ENCODE data around the gene CBX8.

Gene CBX8

GRCh38 chr17:79790805-79791734 is 5.8 kb downstream of the CBX8 start:
- TF ChIP-seq EZH2 (IDR thresholded peaks at IDR 0.05; ENCODE audit: borderline replicate concordance, low read depth, low read length, severe bottlenecking) (no peak), CTCF (IDR thresholded peaks at IDR 0.05; ENCODE audit: borderline replicate concordance, extremely low read depth, low read length, poor library complexity, severe bottlenecking) (no peak)
- no peak overlapping the region for H2AFZ ChIP-seq (ENCODE audit: low read depth, low read length)

GRCh38 chr17:79789943-79790804 is 6.7 kb downstream of the CBX8 start:
- no peak overlapping the region for H3K9ac ChIP-seq (ENCODE audit: low read depth, low read length)
- no peak for DNase-seq

More at GRCh38 chr17:79790805-79791734, 5.8 kb downstream of the CBX8 start:
- H3K27ac ChIP-seq (ENCODE audit: low read length): no peak overlapping the region
- DNase-seq: no peak
- H3K36me3 ChIP-seq (ENCODE audit: insufficient read depth, low read length): peaks cover 27% of the 10 kb centered on the region
- peaks cover 37% of the 10 kb centered on the region for H4K20me1 ChIP-seq (ENCODE audit: insufficient read depth, low read length)
- no peak overlapping the region for H3K9ac ChIP-seq (ENCODE audit: low read depth, low read length)
- H3K4me2 ChIP-seq (ENCODE audit: insufficient read depth, low read length): no peak overlapping the region
- H3K9me3 ChIP-seq (ENCODE audit: insufficient read depth, low read length, severe bottlenecking): no peaks in the 10 kb centered on the region
- ATAC-seq (ENCODE audit: insufficient read depth, low read depth): no peak
- peaks cover 18% of the 10 kb centered on the region for H3K4me1 ChIP-seq (ENCODE audit: insufficient read depth, low read length)
- peaks cover 17% of the 10 kb centered on the region for H3K79me2 ChIP-seq (ENCODE audit: insufficient read depth, low read length)
- H3K4me3 ChIP-seq (ENCODE audit: low read depth in 1 of 2, low read length in 2 of 2): no peak overlapping the region
- no peaks in the 10 kb centered on the region for H3K27me3 ChIP-seq (ENCODE audit: insufficient read depth, low read length, poor library complexity)

More at GRCh38 chr17:79789943-79790804, 6.7 kb downstream of the CBX8 start:
- Histone ChIP-seq H2AFZ (ENCODE audit: low read depth, low read length) (no peak overlapping the region), H3K4me2 (ENCODE audit: insufficient read depth, low read length) (no peak overlapping the region), H4K20me1 (ENCODE audit: insufficient read depth, low read length) (peaks cover 39% of the 10 kb centered on the region), H3K27me3 (ENCODE audit: insufficient read depth, low read length, poor library complexity) (no peaks in the 10 kb centered on the region), H3K4me3 (ENCODE audit: low read depth in 1 of 2, low read length in 2 of 2) (no peak overlapping the region), H3K4me1 (ENCODE audit: insufficient read depth, low read length) (peaks cover 9% of the 10 kb centered on the region), H3K36me3 (ENCODE audit: insufficient read depth, low read length) (peaks cover 28% of the 10 kb centered on the region), H3K9me3 (ENCODE audit: insufficient read depth, low read length, severe bottlenecking) (no peaks in the 10 kb centered on the region), H3K27ac (ENCODE audit: low read length) (no peak overlapping the region), H3K79me2 (ENCODE audit: insufficient read depth, low read length) (peaks cover 9% of the 10 kb centered on the region)
- TF ChIP-seq EZH2 (IDR thresholded peaks at IDR 0.05; ENCODE audit: borderline replicate concordance, low read depth, low read length, severe bottlenecking): no peak
- TF ChIP-seq CTCF (IDR thresholded peaks at IDR 0.05; ENCODE audit: borderline replicate concordance, extremely low read depth, low read length, poor library complexity, severe bottlenecking): no peak
- ATAC-seq (ENCODE audit: insufficient read depth, low read depth): no peak

All from DND-41 (cell line).